Panc1 (cell line): Measurements from ENCODE around the gene SLC7A5.
"Not testable (repeated sequence)": the region's sequence is repeated elsewhere in the genome, so short reads cannot be mapped to it uniquely, and the experiment has no call there.

Source experiments
- CTCF ChIP-seq: fragments of 450-650 bp; IDR thresholded peaks from 2 replicates; pipeline ENCODE4 v1.5.1; 2017; ENCODE audit warnings: mild to moderate bottlenecking
- POLR2AphosphoS5 ChIP-seq: IDR thresholded peaks from 2 replicates; pipeline ENCODE4 v1.6.1; 2012; ENCODE audit warnings: mild to moderate bottlenecking, low read depth, low read length, moderate library complexity

- not testable (repeated sequence) for TF ChIP-seq POLR2AphosphoS5, CTCF
These were observed 6.0 kb downstream of the SLC7A5 start for GRCh38 chr16:87863327-87863635.
